AG08396 (cell line): Measurements from ENCODE around the gene COL16A1.
A peak's percentile ranks its signal among the peaks of the same experiment; 100 is the strongest.

ENCODE experiments used
- DNase-seq: peaks from one replicate; pipeline ENCODE4 v3.0.0; 2012; ENCODE audit warnings: low spot score, mixed read lengths

The COL16A1 gene

GRCh38 chr1:31623365-31623764, 80.5 kb downstream of the COL16A1 start:
- no peak for DNase-seq

GRCh38 chr1:31621847-31622730, 81.7 kb downstream of the COL16A1 start:
- DNase-seq = no peak

GRCh38 chr1:31621498-31621820, 82.4 kb downstream of the COL16A1 start:
- no peak for DNase-seq

- DNase-seq = no peak
Measured at GRCh38 chr1:31620631-31621497, 83.0 kb downstream of the COL16A1 start.

GRCh38 chr1:31618916-31619846, 84.6 kb downstream of the COL16A1 start:
- no peak for DNase-seq

- DNase-seq = peak; percentile 80
Measured at GRCh38 chr1:31617916-31618746, 85.7 kb downstream of the COL16A1 start.

GRCh38 chr1:31617218-31617915, 86.5 kb downstream of the COL16A1 start, which contains the start of gene HCRTR1:
Gene HCRTR1, plus strand, starts transcription at chr1:31617689. Its CDS starts 1,504 bp downstream, at chr1:31619193.
- no peak for DNase-seq

GRCh38 chr1:31615939-31616338, 87.9 kb downstream of the COL16A1 start:
- no peak for DNase-seq

- DNase-seq = no peak
Measured at GRCh38 chr1:31615414-31615813, 88.4 kb downstream of the COL16A1 start.

GRCh38 chr1:31614414-31615005, 89.3 kb downstream of the COL16A1 start:
- no peak for DNase-seq

- no peak for DNase-seq
Measured at GRCh38 chr1:31609514-31610118, 94.2 kb downstream of the COL16A1 start.

- DNase-seq = no peak
Measured at GRCh38 chr1:31607360-31607759, 96.5 kb downstream of the COL16A1 start.

- no peak for DNase-seq
Measured at GRCh38 chr1:31605908-31606427, 97.8 kb downstream of the COL16A1 start.
